ENCODE results near the gene OR2H1.

DNA sequence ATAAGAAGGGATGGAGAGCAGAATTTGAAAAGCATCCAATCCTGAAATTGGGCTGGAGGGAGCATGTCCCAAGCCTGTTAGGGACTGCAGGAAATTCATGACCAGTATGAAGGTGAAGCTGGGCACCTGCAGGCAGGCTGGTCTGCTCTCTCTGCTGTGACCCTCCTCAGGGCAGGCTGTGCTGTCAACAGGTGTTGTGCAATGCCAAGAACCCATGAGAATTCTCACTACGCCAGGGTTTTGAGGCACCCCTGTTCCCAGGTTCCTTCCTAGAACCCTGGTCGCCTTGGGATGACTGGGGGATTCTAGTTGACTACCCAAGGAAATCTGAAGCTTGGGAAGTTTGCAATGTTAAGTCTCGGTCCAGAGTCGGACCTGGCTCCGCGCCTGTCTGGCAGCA, 44.2 kb downstream of the OR2H1 start:
- TF ChIP-seq RAD21 (conservative IDR thresholded peaks at IDR 0.05): no peak
- TF ChIP-seq, protein P1, sequence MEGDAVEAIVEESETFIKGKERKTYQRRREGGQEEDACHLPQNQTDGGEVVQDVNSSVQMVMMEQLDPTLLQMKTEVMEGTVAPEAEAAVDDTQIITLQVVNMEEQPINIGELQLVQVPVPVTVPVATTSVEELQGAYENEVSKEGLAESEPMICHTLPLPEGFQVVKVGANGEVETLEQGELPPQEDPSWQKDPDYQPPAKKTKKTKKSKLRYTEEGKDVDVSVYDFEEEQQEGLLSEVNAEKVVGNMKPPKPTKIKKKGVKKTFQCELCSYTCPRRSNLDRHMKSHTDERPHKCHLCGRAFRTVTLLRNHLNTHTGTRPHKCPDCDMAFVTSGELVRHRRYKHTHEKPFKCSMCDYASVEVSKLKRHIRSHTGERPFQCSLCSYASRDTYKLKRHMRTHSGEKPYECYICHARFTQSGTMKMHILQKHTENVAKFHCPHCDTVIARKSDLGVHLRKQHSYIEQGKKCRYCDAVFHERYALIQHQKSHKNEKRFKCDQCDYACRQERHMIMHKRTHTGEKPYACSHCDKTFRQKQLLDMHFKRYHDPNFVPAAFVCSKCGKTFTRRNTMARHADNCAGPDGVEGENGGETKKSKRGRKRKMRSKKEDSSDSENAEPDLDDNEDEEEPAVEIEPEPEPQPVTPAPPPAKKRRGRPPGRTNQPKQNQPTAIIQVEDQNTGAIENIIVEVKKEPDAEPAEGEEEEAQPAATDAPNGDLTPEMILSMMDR (IDR thresholded peaks at IDR 0.05; ENCODE audit: poor library complexity, severe bottlenecking): no peak
- no peak for TF ChIP-seq TAF1 (IDR thresholded peaks at IDR 0.05; ENCODE audit: low read depth)
- no peak for TF ChIP-seq POLR2AphosphoS5 (IDR thresholded peaks at IDR 0.05)
